ENCODE data around the gene GID4. TPM values are rescaled to one million over a fixed set of nuclear protein-coding genes. Genes with fewer than 3 reads are reported as not detected.

GID4 gene
- total and polyA plus RNA-seq, 2 of the 13 experiments (the other 11 are each of a cell fraction or from before 2014, with no cell fraction given), result 4.3 to 6.1 TPM

DNA sequence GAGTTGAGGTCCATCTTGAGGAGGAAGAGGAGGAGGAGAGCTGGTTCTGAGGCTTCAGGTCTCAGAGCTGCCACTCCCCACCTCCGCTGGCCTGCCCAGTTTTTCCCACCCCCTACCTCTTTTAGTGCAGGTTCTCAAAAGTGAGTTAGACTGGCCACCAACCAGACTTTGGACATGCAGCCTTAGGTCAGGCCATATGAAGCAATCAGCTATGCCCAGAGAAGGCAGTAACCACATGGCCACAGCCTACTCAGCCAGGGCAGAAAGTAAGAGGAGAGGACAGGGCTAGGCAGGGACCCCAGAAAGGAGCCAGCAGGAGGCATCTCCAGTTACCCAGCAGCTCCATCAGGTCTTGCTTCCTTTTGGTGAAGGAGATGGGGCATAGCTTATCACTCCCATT, 78.3 kb downstream of the GID4 start (continued):
- TF ChIP-seq, protein P1, sequence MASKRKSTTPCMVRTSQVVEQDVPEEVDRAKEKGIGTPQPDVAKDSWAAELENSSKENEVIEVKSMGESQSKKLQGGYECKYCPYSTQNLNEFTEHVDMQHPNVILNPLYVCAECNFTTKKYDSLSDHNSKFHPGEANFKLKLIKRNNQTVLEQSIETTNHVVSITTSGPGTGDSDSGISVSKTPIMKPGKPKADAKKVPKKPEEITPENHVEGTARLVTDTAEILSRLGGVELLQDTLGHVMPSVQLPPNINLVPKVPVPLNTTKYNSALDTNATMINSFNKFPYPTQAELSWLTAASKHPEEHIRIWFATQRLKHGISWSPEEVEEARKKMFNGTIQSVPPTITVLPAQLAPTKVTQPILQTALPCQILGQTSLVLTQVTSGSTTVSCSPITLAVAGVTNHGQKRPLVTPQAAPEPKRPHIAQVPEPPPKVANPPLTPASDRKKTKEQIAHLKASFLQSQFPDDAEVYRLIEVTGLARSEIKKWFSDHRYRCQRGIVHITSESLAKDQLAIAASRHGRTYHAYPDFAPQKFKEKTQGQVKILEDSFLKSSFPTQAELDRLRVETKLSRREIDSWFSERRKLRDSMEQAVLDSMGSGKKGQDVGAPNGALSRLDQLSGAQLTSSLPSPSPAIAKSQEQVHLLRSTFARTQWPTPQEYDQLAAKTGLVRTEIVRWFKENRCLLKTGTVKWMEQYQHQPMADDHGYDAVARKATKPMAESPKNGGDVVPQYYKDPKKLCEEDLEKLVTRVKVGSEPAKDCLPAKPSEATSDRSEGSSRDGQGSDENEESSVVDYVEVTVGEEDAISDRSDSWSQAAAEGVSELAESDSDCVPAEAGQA (IDR thresholded peaks at IDR 0.05; ENCODE audit: low read depth), result no peak
- TF ChIP-seq, protein P1 (CRISPR knock-in tag; IDR thresholded peaks at IDR 0.05; ENCODE audit: borderline replicate concordance), result no peak
- TF ChIP-seq ZNF768 (CRISPR knock-in tag; IDR thresholded peaks at IDR 0.05) (no peak), SPEN (CRISPR knock-in tag; IDR thresholded peaks at IDR 0.05; ENCODE audit: low read depth) (0 out of 2 replicates have a peak, but pooled peaks have one; percentile 36), SAP130 (CRISPR knock-in tag; IDR thresholded peaks at IDR 0.05; ENCODE audit: low read depth) (0 out of 2 replicates have a peak, but pooled peaks have one; percentile 33), DPF2 (CRISPR knock-in tag; IDR thresholded peaks at IDR 0.05; ENCODE audit: borderline replicate concordance, low read depth) (0 out of 2 replicates have a peak, but pooled peaks have one; percentile 28), NR2F6 (IDR thresholded peaks at IDR 0.05) (no peak), NR2F6 (CRISPR knock-in tag; IDR thresholded peaks at IDR 0.05) (peak; percentile 28; the same call in 1 of the 2 replicates), HNF4A (CRISPR knock-in tag; IDR thresholded peaks at IDR 0.05) (peak; percentile 85), ZNF225 (CRISPR knock-in tag; IDR thresholded peaks at IDR 0.05) (no peak), ZNF253 (CRISPR knock-in tag; IDR thresholded peaks at IDR 0.05; ENCODE audit: borderline replicate concordance) (no peak), ZNF34 (CRISPR knock-in tag; IDR thresholded peaks at IDR 0.05; ENCODE audit: borderline replicate concordance) (no peak), ZFP82 (CRISPR knock-in tag; IDR thresholded peaks at IDR 0.05; ENCODE audit: borderline replicate concordance) (no peak)
- TF ChIP-seq, protein P2, sequence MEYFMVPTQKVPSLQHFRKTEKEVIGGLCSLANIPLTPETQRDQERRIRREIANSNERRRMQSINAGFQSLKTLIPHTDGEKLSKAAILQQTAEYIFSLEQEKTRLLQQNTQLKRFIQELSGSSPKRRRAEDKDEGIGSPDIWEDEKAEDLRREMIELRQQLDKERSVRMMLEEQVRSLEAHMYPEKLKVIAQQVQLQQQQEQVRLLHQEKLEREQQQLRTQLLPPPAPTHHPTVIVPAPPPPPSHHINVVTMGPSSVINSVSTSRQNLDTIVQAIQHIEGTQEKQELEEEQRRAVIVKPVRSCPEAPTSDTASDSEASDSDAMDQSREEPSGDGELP (IDR thresholded peaks at IDR 0.05; ENCODE audit: borderline replicate concordance, low read depth), result peak; percentile 12; the same call in 1 of the 2 replicates
- TF ChIP-seq, protein P3, sequence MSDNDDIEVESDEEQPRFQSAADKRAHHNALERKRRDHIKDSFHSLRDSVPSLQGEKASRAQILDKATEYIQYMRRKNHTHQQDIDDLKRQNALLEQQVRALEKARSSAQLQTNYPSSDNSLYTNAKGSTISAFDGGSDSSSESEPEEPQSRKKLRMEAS (IDR thresholded peaks at IDR 0.05), result peak; percentile 54
- TF ChIP-seq, protein P4, sequence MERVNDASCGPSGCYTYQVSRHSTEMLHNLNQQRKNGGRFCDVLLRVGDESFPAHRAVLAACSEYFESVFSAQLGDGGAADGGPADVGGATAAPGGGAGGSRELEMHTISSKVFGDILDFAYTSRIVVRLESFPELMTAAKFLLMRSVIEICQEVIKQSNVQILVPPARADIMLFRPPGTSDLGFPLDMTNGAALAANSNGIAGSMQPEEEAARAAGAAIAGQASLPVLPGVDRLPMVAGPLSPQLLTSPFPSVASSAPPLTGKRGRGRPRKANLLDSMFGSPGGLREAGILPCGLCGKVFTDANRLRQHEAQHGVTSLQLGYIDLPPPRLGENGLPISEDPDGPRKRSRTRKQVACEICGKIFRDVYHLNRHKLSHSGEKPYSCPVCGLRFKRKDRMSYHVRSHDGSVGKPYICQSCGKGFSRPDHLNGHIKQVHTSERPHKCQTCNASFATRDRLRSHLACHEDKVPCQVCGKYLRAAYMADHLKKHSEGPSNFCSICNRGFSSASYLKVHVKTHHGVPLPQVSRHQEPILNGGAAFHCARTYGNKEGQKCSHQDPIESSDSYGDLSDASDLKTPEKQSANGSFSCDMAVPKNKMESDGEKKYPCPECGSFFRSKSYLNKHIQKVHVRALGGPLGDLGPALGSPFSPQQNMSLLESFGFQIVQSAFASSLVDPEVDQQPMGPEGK (CRISPR knock-in tag; IDR thresholded peaks at IDR 0.05), result 0 out of 2 replicates have a peak, but pooled peaks have one; percentile 9
- TF ChIP-seq, protein P5, sequence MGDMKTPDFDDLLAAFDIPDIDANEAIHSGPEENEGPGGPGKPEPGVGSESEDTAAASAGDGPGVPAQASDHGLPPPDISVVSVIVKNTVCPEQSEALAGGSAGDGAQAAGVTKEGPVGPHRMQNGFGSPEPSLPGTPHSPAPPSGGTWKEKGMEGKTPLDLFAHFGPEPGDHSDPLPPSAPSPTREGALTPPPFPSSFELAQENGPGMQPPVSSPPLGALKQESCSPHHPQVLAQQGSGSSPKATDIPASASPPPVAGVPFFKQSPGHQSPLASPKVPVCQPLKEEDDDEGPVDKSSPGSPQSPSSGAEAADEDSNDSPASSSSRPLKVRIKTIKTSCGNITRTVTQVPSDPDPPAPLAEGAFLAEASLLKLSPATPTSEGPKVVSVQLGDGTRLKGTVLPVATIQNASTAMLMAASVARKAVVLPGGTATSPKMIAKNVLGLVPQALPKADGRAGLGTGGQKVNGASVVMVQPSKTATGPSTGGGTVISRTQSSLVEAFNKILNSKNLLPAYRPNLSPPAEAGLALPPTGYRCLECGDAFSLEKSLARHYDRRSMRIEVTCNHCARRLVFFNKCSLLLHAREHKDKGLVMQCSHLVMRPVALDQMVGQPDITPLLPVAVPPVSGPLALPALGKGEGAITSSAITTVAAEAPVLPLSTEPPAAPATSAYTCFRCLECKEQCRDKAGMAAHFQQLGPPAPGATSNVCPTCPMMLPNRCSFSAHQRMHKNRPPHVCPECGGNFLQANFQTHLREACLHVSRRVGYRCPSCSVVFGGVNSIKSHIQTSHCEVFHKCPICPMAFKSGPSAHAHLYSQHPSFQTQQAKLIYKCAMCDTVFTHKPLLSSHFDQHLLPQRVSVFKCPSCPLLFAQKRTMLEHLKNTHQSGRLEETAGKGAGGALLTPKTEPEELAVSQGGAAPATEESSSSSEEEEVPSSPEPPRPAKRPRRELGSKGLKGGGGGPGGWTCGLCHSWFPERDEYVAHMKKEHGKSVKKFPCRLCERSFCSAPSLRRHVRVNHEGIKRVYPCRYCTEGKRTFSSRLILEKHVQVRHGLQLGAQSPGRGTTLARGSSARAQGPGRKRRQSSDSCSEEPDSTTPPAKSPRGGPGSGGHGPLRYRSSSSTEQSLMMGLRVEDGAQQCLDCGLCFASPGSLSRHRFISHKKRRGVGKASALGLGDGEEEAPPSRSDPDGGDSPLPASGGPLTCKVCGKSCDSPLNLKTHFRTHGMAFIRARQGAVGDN (CRISPR knock-in tag; IDR thresholded peaks at IDR 0.05), result peak; percentile 38; the same call in 1 of the 2 replicates

All from HepG2 (cell line).